CD4-positive, alpha-beta T cell (primary cell): Measurements from ENCODE around the gene LAMA3. TPM values are rescaled to one million over a fixed set of nuclear protein-coding genes. Genes with fewer than 3 reads are reported as not detected.

ENCODE experiments used
- ATAC-seq: fragments of 200-7000 bp; cut with Tn5 transposase; one replicate; pipeline ENCODE4 v1.10.0; 2022; ENCODE audit warnings: mild to moderate bottlenecking; ENCODE audit not compliant: poor library complexity
- CTCF ChIA-PET: fragments of 350-600 bp; sonication (Branson Sonifier 250); formaldehyde crosslinking; loops from one replicate; lab custom pipeline; 2021; ENCODE audit warnings: antibody characterized with exemption, inconsistent platforms; lab: Charles Lee
- POLR2A ChIA-PET: fragments of 350-600 bp; sonication (Branson Sonifier 250); formaldehyde crosslinking; loops from one replicate; lab custom pipeline; 2021; ENCODE audit warnings: antibody characterized with exemption, inconsistent platforms; lab: Charles Lee
- DNase-seq, 14 experiments: peaks; one replicate each; pipeline ENCODE4 v3.0.0-alpha.2; 2013 to 2020; ENCODE audit warnings: mixed read lengths in 2 of 14
- H3K27ac ChIP-seq, 2 donors: one replicate each; pipeline versions ENCODE4 v1.5.1 to v1.7.0; 2013; ENCODE audit warnings: low read length in 2 of 2, low read depth in 1 of 2, mild to moderate bottlenecking in 1 of 2
- H3K27me3 ChIP-seq, 2 experiments: 1 replicate in 1 of 2; 2 replicates in 1 of 2; pipeline versions ENCODE4 v1.6.1 to v1.7.0; 2013; ENCODE audit warnings: low read length in 2 of 2, control low read depth in 1 of 2, mild to moderate bottlenecking in 1 of 2, moderate library complexity in 1 of 2; ENCODE audit not compliant: insufficient read depth in 2 of 2, control insufficient read depth in 1 of 2
- H3K36me3 ChIP-seq: one replicate; pipeline ENCODE4 v1.6.1; 2013; ENCODE audit warnings: low read length, control low read depth; ENCODE audit not compliant: insufficient read depth
- H3K4me1 ChIP-seq: one replicate; pipeline ENCODE4 v1.6.1; 2013; ENCODE audit warnings: low read length, control low read depth; ENCODE audit not compliant: insufficient read depth
- H3K4me3 ChIP-seq: one replicate; pipeline ENCODE4 v1.5.1; 2013; ENCODE audit warnings: mild to moderate bottlenecking, low read length, moderate library complexity
- H3K9me3 ChIP-seq, 2 experiments: 1 replicate in 1 of 2; 2 replicates in 1 of 2; pipeline versions ENCODE4 v1.6.1 to v1.7.0; 2013; ENCODE audit warnings: low read length in 2 of 2, mild to moderate bottlenecking in 2 of 2, control low read depth in 1 of 2, moderate library complexity in 1 of 2; ENCODE audit not compliant: control insufficient read depth in 1 of 2, insufficient read depth in 1 of 2
- H3K27ac Mint-ChIP-seq: one replicate; pipeline ENCODE4 v1.8.0; 2020; ENCODE audit warnings: mixed read lengths
- H3K27me3 Mint-ChIP-seq: one replicate; pipeline ENCODE4 v1.8.0; 2021; ENCODE audit warnings: mixed read lengths
- H3K36me3 Mint-ChIP-seq: one replicate; pipeline ENCODE4 v1.8.0; 2021; ENCODE audit warnings: low read depth, mixed read lengths
- H3K4me1 Mint-ChIP-seq: one replicate; pipeline ENCODE4 v1.8.0; 2021; ENCODE audit warnings: low read depth, mixed read lengths
- H3K4me3 Mint-ChIP-seq: one replicate; pipeline ENCODE4 v1.8.0; 2020; ENCODE audit warnings: mild to moderate bottlenecking, mixed read lengths
- H3K9me3 Mint-ChIP-seq: one replicate; pipeline ENCODE4 v1.8.0; 2020; ENCODE audit warnings: mixed read lengths
- intact Hi-C, 2 experiments: fragments of 100-400 bp; cut with DNase I in 1 of 2; cut with micrococcal nuclease in 1 of 2; formaldehyde crosslinking; loops; one replicate each; pipeline versions ENCODE4 v1.15.1 to v1.9.0; 2023 to 2025; cut with DNase I, micrococcal nuclease
- total RNA-seq, 174 experiments: library from RNA in 2 of 174; stranded (reverse) in 2 of 174; gene quantifications; one replicate each; pipeline ENCODE4 v1.2.3 and lab custom pipeline; 2021 to 2026
- TF ChIP-seq, protein P1 (sequence below): fragments of 200-600 bp; IDR thresholded peaks from one replicate; pipeline ENCODE4 v1.8.0; 2022; ENCODE audit warnings: antibody characterized with exemption, mild to moderate bottlenecking

The LAMA3 gene
- total RNA-seq, 2 experiments from 2014 or later, result 0.19 TPM; not detected in 1

DNA sequence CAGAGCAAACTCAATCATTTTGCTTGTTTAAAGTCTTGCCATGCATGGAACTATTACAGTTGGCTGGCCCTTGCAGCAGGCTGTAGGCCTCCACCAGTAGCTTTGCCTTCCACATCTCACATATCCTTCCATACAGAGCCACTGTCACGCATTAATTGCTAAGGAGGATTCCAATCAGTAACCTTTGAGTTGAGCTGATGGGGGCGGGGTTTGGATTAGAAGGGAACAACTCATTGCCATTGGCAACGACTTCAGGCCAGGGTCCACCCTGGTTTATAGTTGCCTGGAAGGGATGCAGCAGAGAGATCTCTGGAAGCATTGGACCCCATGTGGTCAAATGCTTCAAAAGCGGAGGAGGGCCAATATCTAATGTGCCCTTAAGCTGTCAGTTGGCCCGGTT is 262.0 kb downstream of the LAMA3 start:
- no peak overlapping the region for H3K27ac Mint-ChIP-seq
- no peaks in the 10 kb centered on the region for H3K27me3 Mint-ChIP-seq
- H3K36me3 ChIP-seq, result no peaks in the 10 kb centered on the region
- no peaks in the 10 kb centered on the region for H3K36me3 Mint-ChIP-seq
- ATAC-seq (no peak), DNase-seq (no peak)
- TF ChIP-seq, protein P1, sequence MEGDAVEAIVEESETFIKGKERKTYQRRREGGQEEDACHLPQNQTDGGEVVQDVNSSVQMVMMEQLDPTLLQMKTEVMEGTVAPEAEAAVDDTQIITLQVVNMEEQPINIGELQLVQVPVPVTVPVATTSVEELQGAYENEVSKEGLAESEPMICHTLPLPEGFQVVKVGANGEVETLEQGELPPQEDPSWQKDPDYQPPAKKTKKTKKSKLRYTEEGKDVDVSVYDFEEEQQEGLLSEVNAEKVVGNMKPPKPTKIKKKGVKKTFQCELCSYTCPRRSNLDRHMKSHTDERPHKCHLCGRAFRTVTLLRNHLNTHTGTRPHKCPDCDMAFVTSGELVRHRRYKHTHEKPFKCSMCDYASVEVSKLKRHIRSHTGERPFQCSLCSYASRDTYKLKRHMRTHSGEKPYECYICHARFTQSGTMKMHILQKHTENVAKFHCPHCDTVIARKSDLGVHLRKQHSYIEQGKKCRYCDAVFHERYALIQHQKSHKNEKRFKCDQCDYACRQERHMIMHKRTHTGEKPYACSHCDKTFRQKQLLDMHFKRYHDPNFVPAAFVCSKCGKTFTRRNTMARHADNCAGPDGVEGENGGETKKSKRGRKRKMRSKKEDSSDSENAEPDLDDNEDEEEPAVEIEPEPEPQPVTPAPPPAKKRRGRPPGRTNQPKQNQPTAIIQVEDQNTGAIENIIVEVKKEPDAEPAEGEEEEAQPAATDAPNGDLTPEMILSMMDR, result no peak
- no peak overlapping the region for H3K4me3 Mint-ChIP-seq
- no peaks in the 10 kb centered on the region for H3K9me3 ChIP-seq
- H3K27me3 ChIP-seq, result no peaks in the 10 kb centered on the region
- ChIA-PET POLR2A (no interaction called here), CTCF (no interaction called here)
- no peak overlapping the region for H3K4me3 ChIP-seq
- peaks cover 5% of the 10 kb centered on the region for H3K4me1 ChIP-seq
- H3K27ac ChIP-seq, result no peak overlapping the region
- intact Hi-C loops, result no loop called here
- no peaks in the 10 kb centered on the region for H3K4me1 Mint-ChIP-seq
- no peaks in the 10 kb centered on the region for H3K9me3 Mint-ChIP-seq

DNA sequence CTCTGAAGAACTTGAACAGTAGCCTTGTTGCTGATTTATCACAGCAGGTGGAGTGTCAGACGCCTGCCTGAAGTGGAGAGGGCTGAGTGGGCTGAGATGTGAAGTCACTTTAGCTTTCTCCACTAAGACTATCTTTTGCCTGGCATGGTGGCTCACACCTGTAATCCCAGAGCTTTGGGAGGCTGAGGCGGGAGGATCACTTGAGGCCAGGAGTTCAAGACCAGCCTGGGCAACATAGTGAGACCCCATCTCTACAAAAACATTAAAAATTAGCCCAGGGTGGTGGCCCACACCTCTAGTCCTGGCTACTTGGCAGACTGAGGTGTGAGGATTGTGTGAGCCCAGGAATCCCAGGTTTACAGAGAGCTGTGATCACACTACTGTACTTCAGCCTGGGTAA is 264.7 kb downstream of the LAMA3 start:
- TF ChIP-seq, protein P1, result no peak
- H3K4me3 Mint-ChIP-seq, result no peak overlapping the region
- Histone ChIP-seq H3K9me3 (no peaks in the 10 kb centered on the region), H3K4me1 (peaks cover 5% of the 10 kb centered on the region), H3K4me3 (no peak overlapping the region), H3K36me3 (no peaks in the 10 kb centered on the region), H3K27me3 (no peaks in the 10 kb centered on the region), H3K27ac (no peak overlapping the region)
- H3K36me3 Mint-ChIP-seq, result no peaks in the 10 kb centered on the region
- no peaks in the 10 kb centered on the region for H3K27me3 Mint-ChIP-seq
- intact Hi-C loops, result no loop called here
- H3K27ac Mint-ChIP-seq, result no peak overlapping the region
- ATAC-seq (no peak), DNase-seq (no peak)
- ChIA-PET CTCF (no interaction called here), POLR2A (no interaction called here)
- H3K9me3 Mint-ChIP-seq, result no peaks in the 10 kb centered on the region
- H3K4me1 Mint-ChIP-seq, result no peaks in the 10 kb centered on the region

DNA sequence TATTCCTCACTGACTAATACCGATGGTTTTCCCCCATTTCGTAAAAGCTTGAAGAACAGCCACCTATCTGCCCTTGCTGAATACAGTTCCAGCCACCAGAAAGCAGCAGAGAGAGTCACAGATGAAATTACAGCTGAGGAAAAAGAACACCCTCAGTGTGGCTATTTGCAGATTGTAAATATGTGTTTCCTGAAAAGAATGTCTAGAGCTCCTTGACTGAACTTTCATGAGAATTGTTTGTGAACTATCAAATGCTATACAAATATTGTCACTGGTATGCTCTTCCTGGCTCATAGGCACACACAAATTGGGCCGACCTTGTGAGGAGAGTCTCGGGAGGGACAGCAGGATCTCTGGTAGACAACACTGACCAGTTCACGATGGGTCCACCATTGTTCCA is 267.2 kb downstream of the LAMA3 start:
- Histone ChIP-seq H3K36me3 (no peaks in the 10 kb centered on the region), H3K9me3 (no peaks in the 10 kb centered on the region), H3K4me1 (no peaks in the 10 kb centered on the region), H3K27ac (no peak overlapping the region), H3K4me3 (no peak overlapping the region), H3K27me3 (no peaks in the 10 kb centered on the region)
- Mint-ChIP-seq H3K9me3 (no peaks in the 10 kb centered on the region), H3K27me3 (no peaks in the 10 kb centered on the region), H3K36me3 (no peaks in the 10 kb centered on the region), H3K27ac (no peak overlapping the region), H3K4me1 (no peaks in the 10 kb centered on the region), H3K4me3 (no peak overlapping the region)
- POLR2A ChIA-PET, result no interaction called here
- ATAC-seq, result no peak
- no peak for DNase-seq
- intact Hi-C loops, result no loop called here
- CTCF ChIA-PET, result interaction anchor here (1.7 kb wide), 1 partner anchor 54 kb away, joined by 6 read pairs; no protein-coding TSS in a partner anchor
- TF ChIP-seq, protein P1, result no peak
